ENCODE measurements around the gene GALK2.

DNA sequence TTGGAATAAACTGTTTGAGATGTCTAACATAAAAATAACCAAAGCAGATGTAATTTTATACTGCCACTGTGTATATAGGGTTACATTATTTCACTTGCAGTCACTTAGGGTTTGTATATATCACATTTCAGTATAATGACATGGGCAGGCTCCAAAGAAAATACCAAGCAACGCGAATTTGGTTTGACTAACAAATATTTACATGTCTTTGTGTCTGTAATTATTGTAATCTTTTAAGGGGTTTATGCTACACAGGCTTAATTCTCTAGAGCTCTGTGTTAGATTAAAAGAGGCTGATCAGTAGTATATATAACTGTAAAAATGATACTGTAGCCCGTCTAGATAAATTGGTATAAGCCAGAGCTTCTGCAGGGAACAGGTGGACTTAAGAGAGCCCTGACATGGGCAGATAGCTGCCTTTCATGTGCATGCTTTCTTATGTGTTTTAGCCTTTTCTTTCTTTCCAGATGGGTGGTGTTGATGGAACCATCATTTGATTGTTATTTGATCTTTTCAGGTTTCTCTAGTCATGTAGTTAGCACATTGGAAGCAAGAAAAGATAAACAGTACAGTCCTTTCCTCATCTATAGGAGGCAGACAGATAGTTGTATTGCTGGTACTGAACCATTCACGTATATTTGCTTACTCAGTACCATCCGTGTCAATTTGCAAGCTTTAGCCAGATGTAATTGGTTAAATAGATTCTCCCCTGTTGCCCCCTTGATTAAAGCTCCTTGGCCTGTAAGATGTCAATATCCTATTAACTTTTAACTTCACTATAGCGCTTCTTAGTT lies 86.1 kb downstream of the GALK2 start:
- no peak for TF ChIP-seq CTCF (IDR thresholded peaks at IDR 0.05 in 8 of 11, conservative IDR thresholded peaks at IDR 0.05 in 3 of 11)
- TF ChIP-seq POLR2A (IDR thresholded peaks at IDR 0.05), result no peak

Measured in spleen (tissue), 7 donors.